Measurements from ENCODE around the gene HILPDA.
"Not testable (repeated sequence)": the region's sequence is repeated elsewhere in the genome, so short reads cannot be mapped to it uniquely, and the experiment has no call there.

Gene HILPDA

GRCh38 chr7:128476402-128477335 is 21.0 kb downstream of the HILPDA start, which contains the start of gene METTL2B:
METTL2B (plus strand) TSS chr7:128476748; CDS start chr7:128476766, 18 bp downstream.
- peak; percentile 45; the same call in 1 of the 2 replicates for TF ChIP-seq CTCF (IDR thresholded peaks at IDR 0.05; ENCODE audit: borderline replicate concordance, insufficient read depth, low read depth, low read length)
- peak within 1 kb of the TSS; percentile 75 for H3K4me3 ChIP-seq (ENCODE audit: low read depth, low read length)

GRCh38 chr7:128477336-128477690 is 21.6 kb downstream of the HILPDA start:
- H3K4me3 ChIP-seq (ENCODE audit: low read depth, low read length) = peak overlapping the region; percentile 75

GRCh38 chr7:128479082-128479481 is 23.4 kb downstream of the HILPDA start:
- H3K4me3 ChIP-seq (ENCODE audit: low read depth, low read length) = not testable (repeated sequence)

GRCh38 chr7:128488134-128488533 is 32.5 kb downstream of the HILPDA start:
- not testable (repeated sequence) for H3K4me3 ChIP-seq (ENCODE audit: low read depth, low read length)

GRCh38 chr7:128497405-128497804 is 41.7 kb downstream of the HILPDA start:
- no peak for TF ChIP-seq CTCF (IDR thresholded peaks at IDR 0.05; ENCODE audit: borderline replicate concordance, insufficient read depth, low read depth, low read length)

GRCh38 chr7:128505416-128505815 is 49.7 kb downstream of the HILPDA start:
- not testable (repeated sequence) for H3K4me3 ChIP-seq (ENCODE audit: low read depth, low read length)

More at GRCh38 chr7:128497405-128497804, 41.7 kb downstream of the HILPDA start:
- H3K4me3 ChIP-seq (ENCODE audit: low read depth, low read length) = no peak overlapping the region

- not testable (repeated sequence) for H3K4me3 ChIP-seq (ENCODE audit: low read depth, low read length)
Observed at GRCh38 chr7:128506819-128507218, 51.1 kb downstream of the HILPDA start.

GRCh38 chr7:128507321-128507993 is 51.8 kb downstream of the HILPDA start:
- not testable (repeated sequence) for H3K4me3 ChIP-seq (ENCODE audit: low read depth, low read length)
